Heart left ventricle (tissue), 16 donors: ENCODE measurements around the gene MARCO. TPM values are rescaled to one million over a fixed set of nuclear protein-coding genes. Genes with fewer than 3 reads are reported as not detected.
A peak's percentile ranks its signal among the peaks of the same experiment; 100 is the strongest.

ENCODE experiments used
- ATAC-seq, 4 donors: fragments of 200-7000 bp; cut with Tn5 transposase; one replicate each; pipeline ENCODE4 v1.9.1; 2020 to 2022; ENCODE audit warnings: moderate library complexity in 4 of 4, mild to moderate bottlenecking in 3 of 4, moderate number of reproducible peaks in 1 of 4
- DNase-seq, 5 donors: peaks; one replicate each; pipeline ENCODE4 v3.0.0-alpha.2; 2020
- H3K27ac ChIP-seq, 12 donors: fragments of 200-600 bp; sonication (generic) in 4 of 12; one replicate each; pipeline versions ENCODE4 v1.5.0 to v1.8.0; 2016 to 2022; ENCODE audit warnings: mild to moderate bottlenecking in 2 of 12
- H3K27me3 ChIP-seq, 9 donors: fragments of 200-600 bp; sonication (generic) in 2 of 9; one replicate each; pipeline versions ENCODE4 v1.5.1 to v1.8.0; 2016 to 2022; ENCODE audit warnings: mild to moderate bottlenecking in 3 of 9
- H3K36me3 ChIP-seq, 9 donors: fragments of 200-600 bp; sonication (generic) in 2 of 9; one replicate each; pipeline versions ENCODE4 v1.5.0 to v1.8.0; 2018 to 2022; ENCODE audit warnings: mild to moderate bottlenecking in 2 of 9
- H3K4me1 ChIP-seq, 12 donors: fragments of 200-600 bp; sonication (generic) in 4 of 12; one replicate each; pipeline versions ENCODE4 v1.5.0 to v1.8.0; 2016 to 2022; ENCODE audit warnings: mild to moderate bottlenecking in 3 of 12
- H3K4me3 ChIP-seq, 12 donors: fragments of 200-600 bp; sonication (generic) in 4 of 12; one replicate each; pipeline versions ENCODE4 v1.5.0 to v1.8.0; 2017 to 2022; ENCODE audit warnings: mild to moderate bottlenecking in 9 of 12, moderate library complexity in 4 of 12
- H3K9me3 ChIP-seq, 12 donors: fragments of 200-600 bp; sonication (generic) in 4 of 12; one replicate each; pipeline versions ENCODE4 v1.5.0 to v1.8.0; 2016 to 2022; ENCODE audit warnings: mild to moderate bottlenecking in 1 of 12
- CTCF ChIP-seq, 12 donors: fragments of 200-600 bp; sonication (generic) in 4 of 12; IDR thresholded peaks; one replicate each; pipeline versions ENCODE4 v1.5.0 to v1.8.0; 2018 to 2022; ENCODE audit warnings: antibody characterized with exemption in 12 of 12, mild to moderate bottlenecking in 5 of 12
- POLR2A ChIP-seq, 2 donors: fragments of 450-650 bp; IDR thresholded peaks; one replicate each; pipeline ENCODE4 v1.6.1; 2017; ENCODE audit warnings: antibody characterized with exemption in 2 of 2, mild to moderate bottlenecking in 2 of 2, moderate library complexity in 2 of 2
- WGBS, 4 donors: extraction: QIAGEN DNeasy Blood & Tissue Kit in 2 of 4; methylation state at CpG; one replicate each; pipeline versions ENCODE4 v1.1.5 to v1.1.7; 2013 to 2018; 5-methylcytosine and 5-hydroxymethylcytosine counted together
- intact Hi-C, 10 donors: fragments of 100-400 bp; cut with DNase I; formaldehyde crosslinking; loops; one replicate each; pipeline versions ENCODE4 v1.11.1 to v1.14.2; 2022
- polyA plus RNA-seq, 2 donors: library from polyadenylated mRNA; stranded (reverse); fragments of 200-250 nt; gene quantifications; one replicate each; pipeline ENCODE4 v1.2.3, GENCODE V29; 2013
- total RNA-seq, 9 donors: library from RNA; depleted of rRNA in 2 of 9; stranded (reverse); fragments of >200 nt in 2 of 9; fragmentation: NEBNext Ultra II Directional in 3 of 9; extraction: Animal tissue kit (Norgen Biotek cat#: 25700) in 3 of 9; gene quantifications; one replicate each; pipeline versions ENCODE4 v1.1.0 to v1.2.4, GENCODE V29; 2016 to 2023
- donor health status: ischemic (EF 13 %, LVEDD 7.1; RV severe dilation, severe dysfunction).
- donor health status: healthy with polysubstance abuse.
- donor health status: DM: no; HTN: yes; CAD: no.
- donor health status: DM: no; HTN: no; CAD: no.
- donor health status: ischemic (EF 25% LVEDD 6.9; RV normal size, moderate dysfunction).
- donor health status: ischemic (EF 25% LVEDD 5.7; RV mildly dilated, moderate dysfunction).
- donor health status: healthy.
- donor health status: DM: yes; HTN: yes; CAD: no.
- donor health status: ischemic (EF 35%, LVEDD 5.7; RV mildly dilated, moderate dysfunction).
- donor health status: nonischemic (EF 11% LVEDD 7.7; RV severe dilation, severe dysfunction).
- donor health status: DM: yes; HTN: yes; CAD: no.
- donor health status: PGD.
- donor health status: ischemic (EF 29% LVEDD 5.4; RV normal size, mild dysfunction).
- donor health status: nonischemic (EF 23%, LVEDD 6.1; RV moderate dilation, normal function).

MARCO gene
- total and polyA plus RNA-seq, 11 donors = 0.19 to 162 (median 6.0) TPM

GRCh38 chr2:118989481-118989880 lies 47.5 kb downstream of the MARCO start:
- TF ChIP-seq CTCF (IDR thresholded peaks at IDR 0.05) (no peak), POLR2A (IDR thresholded peaks at IDR 0.05) (no peak)
- no peak overlapping the region for H3K27ac ChIP-seq
- ATAC-seq (no peak), DNase-seq (peak in 1 of 5 donors; percentile 2)
- H3K4me3 ChIP-seq = no peak overlapping the region
- H3K36me3 ChIP-seq = no peaks in the 10 kb centered on the region
- H3K27me3 ChIP-seq = peaks cover 0 to 15% (median 0%) of the 10 kb centered on the region in 9 donors
- H3K9me3 ChIP-seq = no peaks in the 10 kb centered on the region
- H3K4me1 ChIP-seq = no peaks in the 10 kb centered on the region
- WGBS, 4 donors = 31 to 53% (median 45%) methylated on average over 2 of the region's 2 CpGs
- intact Hi-C loops = no loop called here

- intact Hi-C loops = no loop called here
- Histone ChIP-seq H3K9me3 (no peaks in the 10 kb centered on the region), H3K36me3 (no peaks in the 10 kb centered on the region), H3K4me1 (no peaks in the 10 kb centered on the region), H3K27ac (no peak overlapping the region), H3K27me3 (peaks cover 0 to 15% (median 0%) of the 10 kb centered on the region in 9 donors), H3K4me3 (no peak overlapping the region)
- no peak for TF ChIP-seq POLR2A (IDR thresholded peaks at IDR 0.05)
- TF ChIP-seq CTCF (IDR thresholded peaks at IDR 0.05) = no peak
- WGBS, 4 donors = 74 to 82% (median 77%) methylated on average over 10 of the region's 10 CpGs
- peak in 1 of 5 donors; percentile 1 for DNase-seq
- ATAC-seq = no peak
Measured at GRCh38 chr2:118990757-118991545, 49.0 kb downstream of the MARCO start.

GRCh38 chr2:118991554-118991953 lies 49.6 kb downstream of the MARCO start:
- H3K4me1 ChIP-seq = no peaks in the 10 kb centered on the region
- no peak overlapping the region for H3K4me3 ChIP-seq
- TF ChIP-seq POLR2A (IDR thresholded peaks at IDR 0.05) (no peak), CTCF (IDR thresholded peaks at IDR 0.05) (no peak)
- WGBS, 4 donors = 71 to 81% (median 75%) methylated on average over 1 of the region's 1 CpG
- intact Hi-C loops = no loop called here
- no peaks in the 10 kb centered on the region for H3K36me3 ChIP-seq
- no peaks in the 10 kb centered on the region for H3K9me3 ChIP-seq
- peaks cover 0 to 15% (median 0%) of the 10 kb centered on the region in 9 donors for H3K27me3 ChIP-seq
- H3K27ac ChIP-seq = no peak overlapping the region
- DNase-seq (no peak), ATAC-seq (no peak)

GRCh38 chr2:118992740-118993391 lies 50.9 kb downstream of the MARCO start:
- no peak for TF ChIP-seq POLR2A (IDR thresholded peaks at IDR 0.05)
- no peak for TF ChIP-seq CTCF (IDR thresholded peaks at IDR 0.05)
- no peak overlapping the region for H3K27ac ChIP-seq
- peaks cover 0 to 11% (median 0%) of the 10 kb centered on the region in 9 donors for H3K27me3 ChIP-seq
- no peaks in the 10 kb centered on the region for H3K4me1 ChIP-seq
- WGBS, 4 donors = 78 to 82% (median 80%) methylated on average over 13 of the region's 13 CpGs
- DNase-seq (peak in 1 of 5 donors; percentile 2), ATAC-seq (no peak)
- H3K4me3 ChIP-seq = no peak overlapping the region
- intact Hi-C loops = no loop called here
- H3K36me3 ChIP-seq = no peaks in the 10 kb centered on the region
- no peaks in the 10 kb centered on the region for H3K9me3 ChIP-seq
